Measurements from ENCODE around the gene P2RX3. TPM values are rescaled to one million over a fixed set of nuclear protein-coding genes. Genes with fewer than 3 reads are reported as not detected.

Gene P2RX3
- total and polyA plus RNA-seq, 10 donors = not detected

DNA sequence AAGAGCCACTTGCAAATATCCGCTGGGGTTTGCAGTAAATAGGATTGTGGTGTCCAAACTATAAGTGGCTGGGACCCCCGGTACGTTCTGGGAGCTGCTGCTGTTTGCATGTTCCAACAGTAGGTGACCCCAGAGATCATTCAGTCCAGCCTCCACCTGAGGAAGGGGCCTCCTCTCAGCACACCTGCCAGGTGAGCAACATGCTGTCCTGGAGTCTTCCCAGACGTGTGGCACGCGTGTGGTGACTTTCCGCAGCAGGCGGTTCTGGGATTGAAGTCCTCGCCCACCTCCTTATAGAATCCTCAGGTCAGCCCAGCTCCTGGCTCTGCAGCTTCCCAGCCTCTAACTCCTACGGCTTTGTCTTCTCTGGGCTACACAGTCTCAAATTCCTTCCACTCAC lies 6.7 kb downstream of the P2RX3 start:
- H3K36me3 ChIP-seq = no peaks in the 10 kb centered on the region
- DNase-seq = peak; percentile 69
- no peak overlapping the region for H3K4me3 ChIP-seq
- no peak for TF ChIP-seq POLR2A (IDR thresholded peaks at IDR 0.05)
- TF ChIP-seq, protein P1, sequence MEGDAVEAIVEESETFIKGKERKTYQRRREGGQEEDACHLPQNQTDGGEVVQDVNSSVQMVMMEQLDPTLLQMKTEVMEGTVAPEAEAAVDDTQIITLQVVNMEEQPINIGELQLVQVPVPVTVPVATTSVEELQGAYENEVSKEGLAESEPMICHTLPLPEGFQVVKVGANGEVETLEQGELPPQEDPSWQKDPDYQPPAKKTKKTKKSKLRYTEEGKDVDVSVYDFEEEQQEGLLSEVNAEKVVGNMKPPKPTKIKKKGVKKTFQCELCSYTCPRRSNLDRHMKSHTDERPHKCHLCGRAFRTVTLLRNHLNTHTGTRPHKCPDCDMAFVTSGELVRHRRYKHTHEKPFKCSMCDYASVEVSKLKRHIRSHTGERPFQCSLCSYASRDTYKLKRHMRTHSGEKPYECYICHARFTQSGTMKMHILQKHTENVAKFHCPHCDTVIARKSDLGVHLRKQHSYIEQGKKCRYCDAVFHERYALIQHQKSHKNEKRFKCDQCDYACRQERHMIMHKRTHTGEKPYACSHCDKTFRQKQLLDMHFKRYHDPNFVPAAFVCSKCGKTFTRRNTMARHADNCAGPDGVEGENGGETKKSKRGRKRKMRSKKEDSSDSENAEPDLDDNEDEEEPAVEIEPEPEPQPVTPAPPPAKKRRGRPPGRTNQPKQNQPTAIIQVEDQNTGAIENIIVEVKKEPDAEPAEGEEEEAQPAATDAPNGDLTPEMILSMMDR (IDR thresholded peaks at IDR 0.05 in 8 of 11, conservative IDR thresholded peaks at IDR 0.05 in 3 of 11) = no peak
- no peak for TF ChIP-seq POLR2AphosphoS5 (IDR thresholded peaks at IDR 0.05)
- WGBS, 5 donors = 89 to 93% (median 93%) methylated on average over 10 of the region's 10 CpGs
- H3K27ac ChIP-seq = no peak overlapping the region
- no peaks in the 10 kb centered on the region for H3K27me3 ChIP-seq (replicated peaks in 1 of 7)
- intact Hi-C loops (cut with DNase I; ENCODE audit: low total_unique reads) = loop anchor here (10.0 kb wide), 1 partner anchor 300 kb away; the partner anchor contains the start of gene YPEL4
- peaks cover 0 to 12% (median 7%) of the 10 kb centered on the region in 6 donors for H3K4me1 ChIP-seq
- no peaks in the 10 kb centered on the region for H3K9me3 ChIP-seq

DNA sequence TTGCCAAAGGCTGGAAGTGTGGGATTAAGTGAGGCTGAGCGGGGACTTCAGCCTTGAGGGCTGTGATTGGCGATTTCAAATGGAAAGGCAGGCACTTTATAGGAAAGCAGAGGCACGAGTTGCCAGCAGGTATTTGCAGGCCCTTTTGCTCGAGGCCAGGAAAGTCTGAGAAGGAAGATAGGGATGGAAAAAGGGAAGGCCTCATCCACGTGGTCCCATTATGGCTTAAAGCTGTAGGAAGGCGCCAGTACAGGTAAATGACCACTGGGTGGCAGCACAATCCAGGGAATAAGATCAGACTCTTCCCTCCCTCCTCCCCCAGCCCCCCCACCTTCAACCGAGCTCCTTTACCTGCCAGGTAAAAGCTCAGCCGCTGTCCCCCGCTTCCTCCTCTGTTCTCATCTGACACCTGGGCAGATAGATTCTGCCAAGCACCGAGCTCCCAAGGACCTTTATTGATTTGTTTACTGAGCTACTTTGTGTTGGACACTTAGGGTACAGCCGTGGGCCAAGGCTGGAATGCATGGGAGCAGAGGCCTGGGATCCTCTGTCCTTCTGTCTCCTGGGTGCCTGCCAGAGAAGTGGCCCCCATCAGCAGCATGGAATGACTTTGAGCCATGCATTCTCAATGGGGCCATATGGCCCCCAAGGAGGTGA lies 7.5 kb downstream of the P2RX3 start:
- intact Hi-C loops (cut with DNase I; ENCODE audit: low total_unique reads) = loop anchor here (10.0 kb wide), 1 partner anchor 299 kb away; the partner anchor contains the start of gene YPEL4
- TF ChIP-seq POLR2AphosphoS5 (IDR thresholded peaks at IDR 0.05) = no peak
- TF ChIP-seq, protein P1 (IDR thresholded peaks at IDR 0.05 in 8 of 11, conservative IDR thresholded peaks at IDR 0.05 in 3 of 11) = peak; percentile 71 to 95 (median 87)
- WGBS, 5 donors = 20 to 26% (median 23%) methylated on average over 11 of the region's 11 CpGs

DNA sequence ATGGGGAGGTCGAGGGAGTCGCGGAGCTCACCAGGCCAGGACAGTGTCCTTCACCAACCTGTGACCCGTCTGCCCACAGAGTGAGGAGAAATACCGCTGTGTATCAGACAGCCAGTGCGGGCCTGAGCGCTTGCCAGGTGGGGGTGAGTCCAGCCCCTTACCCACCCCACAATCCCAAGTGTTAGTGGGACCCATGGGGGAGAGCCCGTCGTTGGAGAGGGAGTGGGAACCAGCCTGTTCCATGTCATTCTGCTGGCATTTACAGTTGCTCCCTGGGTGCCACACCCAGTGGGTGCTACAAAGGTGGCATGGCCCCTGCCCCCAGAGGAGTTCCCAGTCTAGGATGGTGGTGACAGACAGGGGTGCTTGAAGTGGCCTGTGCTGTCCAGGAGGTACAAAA lies 9.2 kb downstream of the P2RX3 start:
- H3K4me3 ChIP-seq = no peak overlapping the region
- TF ChIP-seq POLR2A (IDR thresholded peaks at IDR 0.05) = no peak
- TF ChIP-seq, protein P1 (IDR thresholded peaks at IDR 0.05 in 8 of 11, conservative IDR thresholded peaks at IDR 0.05 in 3 of 11) = no peak
- TF ChIP-seq POLR2AphosphoS5 (IDR thresholded peaks at IDR 0.05) = no peak
- peaks cover 0 to 7% (median 0%) of the 10 kb centered on the region in 7 donors for H3K27me3 ChIP-seq (replicated peaks in 1 of 7)
- DNase-seq = peak; percentile 65
- H3K36me3 ChIP-seq = no peaks in the 10 kb centered on the region
- H3K9me3 ChIP-seq = peaks cover 0 to 9% (median 0%) of the 10 kb centered on the region in 8 donors
- H3K4me1 ChIP-seq = peaks cover 0 to 15% (median 9%) of the 10 kb centered on the region in 6 donors
- WGBS, 5 donors = 84 to 94% (median 92%) methylated on average over 3 to 9 of the region's 9 CpGs
- no peak overlapping the region for H3K27ac ChIP-seq
- intact Hi-C loops (cut with DNase I; ENCODE audit: low total_unique reads) = loop anchor here (10.0 kb wide), 1 partner anchor 297 kb away; the partner anchor contains the start of gene YPEL4

More for the DNA sequence above, 7.5 kb downstream of the P2RX3 start:
- peaks cover 0 to 15% (median 9%) of the 10 kb centered on the region in 6 donors for H3K4me1 ChIP-seq
- DNase-seq = peak; percentile 82
- no peak overlapping the region for H3K27ac ChIP-seq
- H3K9me3 ChIP-seq = no peaks in the 10 kb centered on the region
- H3K27me3 ChIP-seq (replicated peaks in 1 of 7) = peaks cover 0 to 7% (median 0%) of the 10 kb centered on the region in 7 donors
- H3K4me3 ChIP-seq = no peak overlapping the region
- no peaks in the 10 kb centered on the region for H3K36me3 ChIP-seq

DNA sequence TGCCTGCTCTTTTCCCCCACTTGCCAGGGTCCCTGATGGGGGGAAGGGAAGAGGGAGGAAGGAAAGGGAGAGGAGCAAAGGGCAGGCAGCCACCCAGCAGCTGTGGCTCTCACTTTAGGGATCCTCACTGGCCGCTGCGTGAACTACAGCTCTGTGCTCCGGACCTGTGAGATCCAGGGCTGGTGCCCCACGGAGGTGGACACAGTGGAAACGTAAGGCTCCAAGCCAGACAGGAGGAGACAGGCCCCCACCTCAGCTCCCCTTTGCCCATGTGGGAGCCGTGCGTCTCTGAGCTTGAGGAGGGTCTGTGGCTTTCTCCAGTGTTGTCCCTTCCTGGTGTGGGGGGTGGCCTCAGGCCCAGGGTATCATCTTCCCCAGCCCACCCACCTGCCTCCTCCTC lies 9.9 kb downstream of the P2RX3 start:
- peak; percentile 76 for DNase-seq
- intact Hi-C loops (cut with DNase I; ENCODE audit: low total_unique reads) = loop anchor here (10.0 kb wide), 1 partner anchor 297 kb away; the partner anchor contains the start of gene YPEL4

More for the DNA sequence above, 9.9 kb downstream of the P2RX3 start:
- H3K9me3 ChIP-seq = peaks cover 0 to 9% (median 0%) of the 10 kb centered on the region in 8 donors
- H3K4me3 ChIP-seq = no peak overlapping the region
- H3K36me3 ChIP-seq = no peaks in the 10 kb centered on the region
- H3K27ac ChIP-seq = no peak overlapping the region
- peaks cover 0 to 7% (median 0%) of the 10 kb centered on the region in 7 donors for H3K27me3 ChIP-seq (replicated peaks in 1 of 7)
- 75 to 87% (median 83%) methylated on average over 6 to 7 of the region's 7 CpGs for WGBS, 5 donors
- no peak for TF ChIP-seq POLR2AphosphoS5 (IDR thresholded peaks at IDR 0.05)
- TF ChIP-seq, protein P1 (IDR thresholded peaks at IDR 0.05 in 8 of 11, conservative IDR thresholded peaks at IDR 0.05 in 3 of 11) = no peak
- no peak for TF ChIP-seq POLR2A (IDR thresholded peaks at IDR 0.05)
- peaks cover 0 to 15% (median 9%) of the 10 kb centered on the region in 6 donors for H3K4me1 ChIP-seq

Data from spleen (tissue), 11 donors.